Measurements from ENCODE around the gene QTRT2. TPM values are rescaled to one million over a fixed set of nuclear protein-coding genes. Genes with fewer than 3 reads are reported as not detected.

The QTRT2 gene
- total RNA-seq: 10 to 100 TPM; 20.3 to 25.6 TPM

- no peaks in the 10 kb centered on the region for H3K9me3 ChIP-seq
- peak; percentile 99 for DNase-seq
- H3K9ac ChIP-seq (ENCODE audit: low read depth in 2 of 2, low read length in 2 of 2): peak within 1 kb of the TSS; percentile 53 to 79
- no peaks in the 10 kb centered on the region for H3K36me3 ChIP-seq
- no peaks in the 10 kb centered on the region for H3K27me3 ChIP-seq
- H3K4me1 ChIP-seq: no peaks in the 10 kb centered on the region
- TF ChIP-seq CTCF (IDR thresholded peaks at IDR 0.05): no peak
- intact Hi-C loops (cut with DNase I): loop anchor here (10.0 kb wide), 2 partner anchors 112 to 312 kb away; partner anchors contain the start of genes ATP6V1A, NAA50 and ZDHHC23
- peak within 1 kb of the TSS; percentile 84 for H3K27ac ChIP-seq
- peak within 1 kb of the TSS; percentile 84 for H3K4me3 ChIP-seq
Observed at GRCh38 chr3:114056130-114057010, at the start of gene QTRT2, which contains the start of gene CCDC191. Gene QTRT2 (plus strand): TSS chr3:114056737. CDS start chr3:114065258, 8,521 bp downstream. Gene CCDC191 (minus strand): TSS chr3:114056526. CDS start chr3:114056466, 60 bp downstream.

GRCh38 chr3:114011059-114011797, 45.3 kb upstream of the QTRT2 start:
- H3K27ac ChIP-seq: no peak overlapping the region
- intact Hi-C loops (cut with DNase I): no loop called here
- no peaks in the 10 kb centered on the region for H3K36me3 ChIP-seq
- no peaks in the 10 kb centered on the region for H3K27me3 ChIP-seq
- H3K4me1 ChIP-seq: no peaks in the 10 kb centered on the region
- H3K4me3 ChIP-seq: no peak overlapping the region
- TF ChIP-seq CTCF (IDR thresholded peaks at IDR 0.05): no peak
- DNase-seq: no peak
- no peak overlapping the region for H3K9ac ChIP-seq (ENCODE audit: low read depth in 2 of 2, low read length in 2 of 2)
- no peaks in the 10 kb centered on the region for H3K9me3 ChIP-seq

- no peaks in the 10 kb centered on the region for H3K4me1 ChIP-seq
- no peak for TF ChIP-seq CTCF (IDR thresholded peaks at IDR 0.05)
- H3K27me3 ChIP-seq: no peaks in the 10 kb centered on the region
- no peaks in the 10 kb centered on the region for H3K36me3 ChIP-seq
- no peaks in the 10 kb centered on the region for H3K9me3 ChIP-seq
- H3K4me3 ChIP-seq: no peak overlapping the region
- DNase-seq: no peak
- H3K27ac ChIP-seq: no peak overlapping the region
- intact Hi-C loops (cut with DNase I): no loop called here
- no peak overlapping the region for H3K9ac ChIP-seq (ENCODE audit: low read depth in 2 of 2, low read length in 2 of 2)
Observed at GRCh38 chr3:114014211-114014610, 42.3 kb upstream of the QTRT2 start.

GRCh38 chr3:114019486-114019885, 37.1 kb upstream of the QTRT2 start:
- Histone ChIP-seq H3K27ac (no peak overlapping the region), H3K4me3 (no peak overlapping the region), H3K9me3 (no peaks in the 10 kb centered on the region), H3K27me3 (no peaks in the 10 kb centered on the region), H3K4me1 (no peaks in the 10 kb centered on the region), H3K36me3 (no peaks in the 10 kb centered on the region), H3K9ac (ENCODE audit: low read depth in 2 of 2, low read length in 2 of 2) (no peak overlapping the region)
- DNase-seq: no peak
- no peak for TF ChIP-seq CTCF (IDR thresholded peaks at IDR 0.05)
- intact Hi-C loops (cut with DNase I): no loop called here

- H3K36me3 ChIP-seq: no peaks in the 10 kb centered on the region
- no peaks in the 10 kb centered on the region for H3K27me3 ChIP-seq
Observed at GRCh38 chr3:114020907-114021306, 35.6 kb upstream of the QTRT2 start.

More at GRCh38 chr3:114020907-114021306, 35.6 kb upstream of the QTRT2 start:
- Histone ChIP-seq H3K9ac (ENCODE audit: low read depth in 2 of 2, low read length in 2 of 2) (no peak overlapping the region), H3K4me3 (no peak overlapping the region), H3K4me1 (no peaks in the 10 kb centered on the region), H3K9me3 (no peaks in the 10 kb centered on the region), H3K27ac (no peak overlapping the region)
- no peak for TF ChIP-seq CTCF (IDR thresholded peaks at IDR 0.05)
- intact Hi-C loops (cut with DNase I): no loop called here
- DNase-seq: no peak

All from colonic mucosa (tissue), 4 donors.